NCI-H146 treated with DMSO at 0.1 percent for 48 hours (cell line): ENCODE results near the gene NUTM1.
A peak's percentile ranks its signal among the peaks of the same experiment; 100 is the strongest.

Experiments
- DNase-seq: peaks from one replicate; lab custom pipeline; 2025; ENCODE audit not compliant: unreplicated experiment; lab: John Stamatoyannopoulos, UW

Gene NUTM1

GRCh38 chr15:34342737-34343575, at the start of gene NUTM1, which contains the start of gene NOP10:
NUTM1 (plus strand) TSS chr15:34343315; CDS start chr15:34343697, 382 bp downstream.
NOP10 (minus strand) TSS chr15:34343136; CDS start chr15:34343073, 63 bp downstream.
- peak; percentile 76 for DNase-seq

GRCh38 chr15:34297059-34297458, 46.1 kb upstream of the NUTM1 start:
- no peak for DNase-seq

GRCh38 chr15:34301058-34301457, 42.1 kb upstream of the NUTM1 start:
- DNase-seq: no peak

GRCh38 chr15:34304613-34305012, 38.5 kb upstream of the NUTM1 start:
- DNase-seq: no peak

GRCh38 chr15:34311563-34311962, 31.6 kb upstream of the NUTM1 start:
- no peak for DNase-seq

- DNase-seq: no peak
These were observed 28.3 kb upstream of the NUTM1 start for GRCh38 chr15:34314491-34315490.

- DNase-seq: peak; percentile 20
These were observed 24.6 kb upstream of the NUTM1 start for GRCh38 chr15:34318277-34319079.

- no peak for DNase-seq
These were observed 19.9 kb upstream of the NUTM1 start for GRCh38 chr15:34323217-34323616.

GRCh38 chr15:34324933-34325332, 18.2 kb upstream of the NUTM1 start:
- no peak for DNase-seq

- no peak for DNase-seq
These were observed 17.7 kb upstream of the NUTM1 start for GRCh38 chr15:34325368-34325767.

- no peak for DNase-seq
These were observed 15.2 kb upstream of the NUTM1 start for GRCh38 chr15:34327906-34328305.

GRCh38 chr15:34329006-34329405, 14.1 kb upstream of the NUTM1 start:
- DNase-seq: no peak

- DNase-seq: no peak
These were observed 12.8 kb upstream of the NUTM1 start for GRCh38 chr15:34330279-34330678.

- no peak for DNase-seq
These were observed 11.3 kb upstream of the NUTM1 start for GRCh38 chr15:34331809-34332208.

- DNase-seq: no peak
These were observed 10.5 kb upstream of the NUTM1 start for GRCh38 chr15:34332553-34333120.

GRCh38 chr15:34334672-34335071, 8.4 kb upstream of the NUTM1 start:
- no peak for DNase-seq

GRCh38 chr15:34335176-34336032, 7.7 kb upstream of the NUTM1 start:
- DNase-seq: no peak

- no peak for DNase-seq
These were observed 6.7 kb upstream of the NUTM1 start for GRCh38 chr15:34336231-34336990.
